Panc1 (cell line): Measurements from ENCODE around the gene ENOX1. TPM values are rescaled to one million over a fixed set of nuclear protein-coding genes. Genes with fewer than 3 reads are reported as not detected.

Experiments
- ATAC-seq: fragments of 200-7000 bp; cut with Tn5 transposase; 2 replicates; pipeline ENCODE4 v1.9.1; 2020; ENCODE audit warnings: mild to moderate bottlenecking, moderate library complexity
- BruUV-seq: library from RNA; stranded (reverse); fragments of 400-500 nt; replicated peaks from 2 replicates; lab custom pipeline; 2021; lab: Mats Ljungman, UMichigan
- CTCF ChIA-PET: fragments of 300-600 bp; sonication (Branson Sonifier 250); formaldehyde crosslinking; loops from one replicate; lab custom pipeline; 2022; ENCODE audit warnings: antibody characterized with exemption; lab: Charles Lee
- POLR2A ChIA-PET: fragments of 300-600 bp; sonication (Branson Sonifier 250); formaldehyde crosslinking; loops from one replicate; lab custom pipeline; 2022; ENCODE audit warnings: antibody characterized with exemption; lab: Charles Lee
- DNase-seq: peaks from one replicate; pipeline ENCODE4 v3.0.0-alpha.2; 2010; ENCODE audit warnings: low read depth, low spot score
- H3K27ac ChIP-seq: 2 replicates; pipeline ENCODE4 v1.5.1; 2011; ENCODE audit warnings: mild to moderate bottlenecking, low read length, inconsistent platforms
- H3K27me3 ChIP-seq: fragments of 200-500 bp; sonication (Bioruptor generic); 2 replicates; pipeline ENCODE4 v1.6.0; 2014; ENCODE audit warnings: low read length, inconsistent platforms; ENCODE audit not compliant: control insufficient read depth, insufficient read depth
- H3K36me3 ChIP-seq: fragments of 200-500 bp; sonication (Bioruptor generic); 2 replicates; pipeline ENCODE4 v1.5.1; 2014; ENCODE audit warnings: inconsistent platforms, mild to moderate bottlenecking, low read length, moderate library complexity; ENCODE audit not compliant: control insufficient read depth, insufficient read depth
- H3K4me1 ChIP-seq: 2 replicates; pipeline ENCODE4 v1.5.1; 2011; ENCODE audit warnings: inconsistent platforms, mild to moderate bottlenecking, low read length, moderate library complexity; ENCODE audit not compliant: control insufficient read depth, insufficient read depth
- H3K4me3 ChIP-seq, 2 experiments: 2 replicates each; pipeline ENCODE4 v1.5.1; 2011 to 2012; ENCODE audit warnings: low read depth in 2 of 2, low read length in 2 of 2, mild to moderate bottlenecking in 2 of 2, inconsistent platforms in 1 of 2, moderate library complexity in 1 of 2
- H3K9me3 ChIP-seq: fragments of 200-500 bp; sonication (Bioruptor generic); 2 replicates; pipeline ENCODE4 v1.5.1; 2014; ENCODE audit warnings: low read depth, mild to moderate bottlenecking, inconsistent platforms, low read length, moderate library complexity; ENCODE audit not compliant: control insufficient read depth, insufficient read depth
- POLR2AphosphoS5 ChIP-seq: IDR thresholded peaks from 2 replicates; pipeline ENCODE4 v1.6.1; 2012; ENCODE audit warnings: mild to moderate bottlenecking, low read depth, low read length, moderate library complexity
- SIN3A ChIP-seq: IDR thresholded peaks from 2 replicates; pipeline ENCODE4 v1.6.1; 2012; ENCODE audit warnings: low read depth, mild to moderate bottlenecking, low read length, moderate library complexity, borderline replicate concordance; ENCODE audit not compliant: insufficient read depth
- TCF7L2 ChIP-seq: IDR thresholded peaks from 2 replicates; pipeline ENCODE4 v1.6.1; 2011; ENCODE audit warnings: mild to moderate bottlenecking, low read depth, low read length, inconsistent platforms
- in situ Hi-C: cut with HindIII; loops from 2 replicates; pipeline ENCODE4 v1.10.0; 2016; ENCODE audit warnings: low sequenced_read_pairs, low pct_unique_long_range_greater_than_20kb
- intact Hi-C: fragments of 100-400 bp; cut with micrococcal nuclease; formaldehyde crosslinking; loops from one replicate; pipeline ENCODE4 v1.10.0; 2022; ENCODE audit not compliant: unreplicated experiment
- total RNA-seq: library from RNA; stranded (reverse); gene quantifications from one replicate; pipeline ENCODE4 v1.2.1, GENCODE V29; 2021; ENCODE audit not compliant: unreplicated experiment
- TF ChIP-seq, protein P1 (sequence below): fragments of 450-650 bp; IDR thresholded peaks from 2 replicates; pipeline ENCODE4 v1.5.1; 2017; ENCODE audit warnings: mild to moderate bottlenecking
- TF ChIP-seq, protein P2 (sequence below), 2 experiments: IDR thresholded peaks; 2 replicates each; pipeline ENCODE4 v1.6.1; 2011 to 2012; ENCODE audit warnings: low read depth in 2 of 2, control low read depth in 1 of 2, low read length in 1 of 2, mild to moderate bottlenecking in 1 of 2, moderate library complexity in 1 of 2; ENCODE audit not compliant: insufficient read depth in 1 of 2

ENOX1 gene
- total RNA-seq, 1 experiment from 2014 or later = 0.23 TPM

- no peaks in the 10 kb centered on the region for H3K9me3 ChIP-seq
- in situ Hi-C loops (no loop called here), intact Hi-C loops (no loop called here)
- H3K27ac ChIP-seq = no peak overlapping the region
- no peak for ATAC-seq
- DNase-seq = no peak
- no peaks in the 10 kb centered on the region for H3K36me3 ChIP-seq
- no peaks in the 10 kb centered on the region for H3K27me3 ChIP-seq
- H3K4me3 ChIP-seq = no peak overlapping the region
- BruUV-seq = no TSS peak
- TF ChIP-seq, protein P1, sequence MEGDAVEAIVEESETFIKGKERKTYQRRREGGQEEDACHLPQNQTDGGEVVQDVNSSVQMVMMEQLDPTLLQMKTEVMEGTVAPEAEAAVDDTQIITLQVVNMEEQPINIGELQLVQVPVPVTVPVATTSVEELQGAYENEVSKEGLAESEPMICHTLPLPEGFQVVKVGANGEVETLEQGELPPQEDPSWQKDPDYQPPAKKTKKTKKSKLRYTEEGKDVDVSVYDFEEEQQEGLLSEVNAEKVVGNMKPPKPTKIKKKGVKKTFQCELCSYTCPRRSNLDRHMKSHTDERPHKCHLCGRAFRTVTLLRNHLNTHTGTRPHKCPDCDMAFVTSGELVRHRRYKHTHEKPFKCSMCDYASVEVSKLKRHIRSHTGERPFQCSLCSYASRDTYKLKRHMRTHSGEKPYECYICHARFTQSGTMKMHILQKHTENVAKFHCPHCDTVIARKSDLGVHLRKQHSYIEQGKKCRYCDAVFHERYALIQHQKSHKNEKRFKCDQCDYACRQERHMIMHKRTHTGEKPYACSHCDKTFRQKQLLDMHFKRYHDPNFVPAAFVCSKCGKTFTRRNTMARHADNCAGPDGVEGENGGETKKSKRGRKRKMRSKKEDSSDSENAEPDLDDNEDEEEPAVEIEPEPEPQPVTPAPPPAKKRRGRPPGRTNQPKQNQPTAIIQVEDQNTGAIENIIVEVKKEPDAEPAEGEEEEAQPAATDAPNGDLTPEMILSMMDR = no peak
- TF ChIP-seq, protein P2, sequence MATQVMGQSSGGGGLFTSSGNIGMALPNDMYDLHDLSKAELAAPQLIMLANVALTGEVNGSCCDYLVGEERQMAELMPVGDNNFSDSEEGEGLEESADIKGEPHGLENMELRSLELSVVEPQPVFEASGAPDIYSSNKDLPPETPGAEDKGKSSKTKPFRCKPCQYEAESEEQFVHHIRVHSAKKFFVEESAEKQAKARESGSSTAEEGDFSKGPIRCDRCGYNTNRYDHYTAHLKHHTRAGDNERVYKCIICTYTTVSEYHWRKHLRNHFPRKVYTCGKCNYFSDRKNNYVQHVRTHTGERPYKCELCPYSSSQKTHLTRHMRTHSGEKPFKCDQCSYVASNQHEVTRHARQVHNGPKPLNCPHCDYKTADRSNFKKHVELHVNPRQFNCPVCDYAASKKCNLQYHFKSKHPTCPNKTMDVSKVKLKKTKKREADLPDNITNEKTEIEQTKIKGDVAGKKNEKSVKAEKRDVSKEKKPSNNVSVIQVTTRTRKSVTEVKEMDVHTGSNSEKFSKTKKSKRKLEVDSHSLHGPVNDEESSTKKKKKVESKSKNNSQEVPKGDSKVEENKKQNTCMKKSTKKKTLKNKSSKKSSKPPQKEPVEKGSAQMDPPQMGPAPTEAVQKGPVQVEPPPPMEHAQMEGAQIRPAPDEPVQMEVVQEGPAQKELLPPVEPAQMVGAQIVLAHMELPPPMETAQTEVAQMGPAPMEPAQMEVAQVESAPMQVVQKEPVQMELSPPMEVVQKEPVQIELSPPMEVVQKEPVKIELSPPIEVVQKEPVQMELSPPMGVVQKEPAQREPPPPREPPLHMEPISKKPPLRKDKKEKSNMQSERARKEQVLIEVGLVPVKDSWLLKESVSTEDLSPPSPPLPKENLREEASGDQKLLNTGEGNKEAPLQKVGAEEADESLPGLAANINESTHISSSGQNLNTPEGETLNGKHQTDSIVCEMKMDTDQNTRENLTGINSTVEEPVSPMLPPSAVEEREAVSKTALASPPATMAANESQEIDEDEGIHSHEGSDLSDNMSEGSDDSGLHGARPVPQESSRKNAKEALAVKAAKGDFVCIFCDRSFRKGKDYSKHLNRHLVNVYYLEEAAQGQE (IDR thresholded peaks at IDR 0.05; ENCODE audit: insufficient read depth in 1 of 2, low read depth in 2 of 2, low read length in 1 of 2) = no peak
- no peak for TF ChIP-seq TCF7L2
- TF ChIP-seq SIN3A = no peak
- no peak for TF ChIP-seq POLR2AphosphoS5
- POLR2A ChIA-PET = no interaction called here
- CTCF ChIA-PET = interaction anchor here (0.6 kb wide), 1 partner anchor 54 kb away, joined by 3 read pairs; no protein-coding TSS in a partner anchor
- no peaks in the 10 kb centered on the region for H3K4me1 ChIP-seq
These were observed 586.5 kb downstream of the ENOX1 start for GRCh38 chr13:43200307-43200706.

GRCh38 chr13:43196750-43197370 is 589.9 kb downstream of the ENOX1 start:
- TF ChIP-seq, protein P2 (IDR thresholded peaks at IDR 0.05; ENCODE audit: insufficient read depth in 1 of 2, low read depth in 2 of 2, low read length in 1 of 2) = no peak
- Histone ChIP-seq H3K4me3 (no peak overlapping the region), H3K27ac (no peak overlapping the region), H3K4me1 (no peaks in the 10 kb centered on the region), H3K9me3 (no peaks in the 10 kb centered on the region), H3K36me3 (no peaks in the 10 kb centered on the region), H3K27me3 (no peaks in the 10 kb centered on the region)
- CTCF ChIA-PET = no interaction called here
- POLR2A ChIA-PET = no interaction called here
- BruUV-seq = no TSS peak
- in situ Hi-C loops (no loop called here), intact Hi-C loops (no loop called here)
- DNase-seq (no peak), ATAC-seq (no peak)
